ENCODE data around the gene INVS.
"Not testable (repeated sequence)": the region's sequence is repeated elsewhere in the genome, so short reads cannot be mapped to it uniquely, and the experiment has no call there.

Gene INVS

GRCh38 chr9:100222674-100223073 is 123.6 kb downstream of the INVS start:
- peak; percentile 62 for DNase-seq (ENCODE audit: low read depth)

GRCh38 chr9:100227636-100228035 is 128.6 kb downstream of the INVS start:
- TF ChIP-seq CTCF (IDR thresholded peaks at IDR 0.05; ENCODE audit: low read length, missing control alignments): no peak
- H3K4me3 ChIP-seq (replicated peaks; ENCODE audit: low read depth, low read length): no peak overlapping the region
- DNase-seq (ENCODE audit: low read depth): no peak

More at GRCh38 chr9:100222674-100223073, 123.6 kb downstream of the INVS start:
- peak; percentile 52 for TF ChIP-seq CTCF (IDR thresholded peaks at IDR 0.05; ENCODE audit: low read length, missing control alignments)
- H3K4me3 ChIP-seq (replicated peaks; ENCODE audit: low read depth, low read length): no peak overlapping the region

- H3K4me3 ChIP-seq (replicated peaks; ENCODE audit: low read depth, low read length): no peak overlapping the region
- DNase-seq (ENCODE audit: low read depth): no peak
- no peak for TF ChIP-seq CTCF (IDR thresholded peaks at IDR 0.05; ENCODE audit: low read length, missing control alignments)
These were observed 129.4 kb downstream of the INVS start for GRCh38 chr9:100228352-100228869.

DNA sequence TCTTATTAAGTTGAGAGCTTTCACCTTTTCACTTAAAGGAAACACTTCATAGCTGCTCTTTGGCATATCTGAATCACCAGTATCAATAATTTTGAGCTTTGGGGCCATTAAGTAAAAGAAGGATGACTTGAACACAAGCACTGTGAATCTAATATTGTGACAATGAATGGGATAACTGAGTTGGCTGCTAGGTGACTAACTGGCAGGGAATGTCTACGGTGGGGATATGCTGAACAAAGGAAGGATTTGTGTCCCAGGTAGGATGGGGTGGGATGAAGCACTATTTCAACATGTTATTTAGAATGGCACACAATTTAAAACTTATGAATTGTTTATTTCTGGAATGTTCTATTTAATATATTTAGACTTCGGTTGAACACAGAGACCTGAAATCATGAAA is 130.1 kb downstream of the INVS start:
- no peak for TF ChIP-seq CTCF (IDR thresholded peaks at IDR 0.05; ENCODE audit: low read length, missing control alignments)

GRCh38 chr9:100229561-100229960 is 130.5 kb downstream of the INVS start:
- H3K4me3 ChIP-seq (replicated peaks; ENCODE audit: low read depth, low read length): no peak overlapping the region
- TF ChIP-seq CTCF (IDR thresholded peaks at IDR 0.05; ENCODE audit: low read length, missing control alignments): no peak
- DNase-seq (ENCODE audit: low read depth): no peak

More for the DNA sequence above, 130.1 kb downstream of the INVS start:
- no peak for DNase-seq (ENCODE audit: low read depth)
- no peak overlapping the region for H3K4me3 ChIP-seq (replicated peaks; ENCODE audit: low read depth, low read length)

- not testable (repeated sequence) for DNase-seq (ENCODE audit: low read depth); H3K4me3 ChIP-seq (replicated peaks; ENCODE audit: low read depth, low read length)
These were observed 137.9 kb downstream of the INVS start for GRCh38 chr9:100236986-100237385.

DNA sequence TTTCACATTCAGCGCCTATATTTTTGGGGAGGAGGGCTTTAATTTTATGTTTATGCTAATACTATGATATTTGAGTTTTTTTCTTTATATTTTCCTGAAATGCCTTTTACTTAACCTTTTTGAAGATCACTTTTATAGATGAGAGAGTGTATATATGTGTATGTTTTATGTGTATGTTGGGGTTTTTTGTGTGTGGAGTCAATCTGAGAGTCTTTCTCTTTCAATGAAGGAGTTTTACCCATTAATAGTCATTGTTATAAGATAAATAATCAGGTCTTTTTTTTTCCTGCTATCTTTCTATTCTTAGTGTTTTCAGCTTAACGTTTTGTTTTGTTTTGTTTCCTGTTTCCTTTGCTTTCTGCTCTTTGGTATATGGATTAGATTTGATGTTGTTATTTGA is 141.5 kb downstream of the INVS start:
- no peak for TF ChIP-seq CTCF (IDR thresholded peaks at IDR 0.05; ENCODE audit: low read length, missing control alignments)
- no peak for DNase-seq (ENCODE audit: low read depth)

More for the DNA sequence above, 141.5 kb downstream of the INVS start:
- H3K4me3 ChIP-seq (replicated peaks; ENCODE audit: low read depth, low read length): no peak overlapping the region

Measured in fibroblast of pulmonary artery (primary cell).